K562 (cell line): ENCODE data around the gene PSD2. TPM values are rescaled to one million over a fixed set of nuclear protein-coding genes. Genes with fewer than 3 reads are reported as not detected.

Experiments used
- CAMTA2 ChIP-seq: fragments of 250-450 bp; sonication (Bioruptor Pico); conservative IDR thresholded peaks from 2 replicates; pipeline ENCODE4 v1.5.1; 2022
- CBFA2T3 ChIP-seq: fragments of 450-650 bp; IDR thresholded peaks from 2 replicates; pipeline ENCODE4 v1.6.1; 2017
- HMGN3 ChIP-seq: IDR thresholded peaks from 2 replicates; pipeline ENCODE4 v1.6.1; 2011; ENCODE audit warnings: borderline replicate concordance, low read depth, mild to moderate bottlenecking, mixed read lengths, low read length; ENCODE audit not compliant: insufficient read length; ENCODE audit errors: extremely low read depth
- MAFF ChIP-seq: IDR thresholded peaks from 2 replicates; pipeline ENCODE4 v1.6.1; 2012; ENCODE audit warnings: low read length, improper control_type of control experiment
- NFATC3 ChIP-seq: fragments of 450-650 bp; IDR thresholded peaks from 2 replicates; pipeline ENCODE4 v1.6.1; 2017; ENCODE audit warnings: mild to moderate bottlenecking
- RBBP5 ChIP-seq: fragments of 200-600 bp; sonication (generic); IDR thresholded peaks from 2 replicates; pipeline ENCODE4 v1.6.1; 2012; ENCODE audit warnings: borderline replicate concordance, mild to moderate bottlenecking, low read length, control low read depth, inconsistent platforms; ENCODE audit not compliant: insufficient read depth, poor library complexity, severe bottlenecking
- SMAD3 ChIP-seq: fragments of 450-650 bp; formaldehyde crosslinking; conservative IDR thresholded peaks from 2 replicates; pipeline ENCODE4 v1.4.0; 2020; ENCODE audit warnings: mild to moderate bottlenecking
- ZNF239 ChIP-seq: fragments of 250-450 bp; sonication (Bioruptor Pico); IDR thresholded peaks from 2 replicates; pipeline ENCODE4 v1.4.0; 2020; ENCODE audit warnings: mild to moderate bottlenecking
- polyA plus RNA-seq, 8 experiments: library from polyadenylated mRNA; depleted of rRNA in 4 of 8; stranded (reverse) in 5 of 8; unstranded in 3 of 8; fragments of >200 nt; fragmentation: Nextera tagmentation in 2 of 8; fragmentation: Illumina TruSeq in 1 of 8; extraction: Ambion mirVana in 2 of 8; extraction: Trizol in 1 of 8; gene quantifications; 2 replicates each; pipeline versions ENCODE4 v1.2.1 to v1.2.3, GENCODE V29; 2011 to 2014; ENCODE audit warnings: inconsistent platforms in 1 of 8, missing spikeins in 1 of 8
- total RNA-seq, 7 experiments: library from RNA; depleted of rRNA in 6 of 7; stranded (reverse); fragments of >200 nt in 6 of 7; fragmentation: Illumina TruSeq in 2 of 7; extraction: Trizol in 2 of 7; gene quantifications; 2 replicates each; pipeline versions ENCODE4 v1.2.1 to v1.2.3, GENCODE V29; 2011 to 2021; ENCODE audit warnings: low replicate concordance in 1 of 7
- TF ChIP-seq, protein P1 (sequence below): fragments of 450-650 bp; IDR thresholded peaks from 2 replicates; pipeline ENCODE4 v1.7.1; 2018; ENCODE audit warnings: mild to moderate bottlenecking, low read depth; ENCODE audit not compliant: partially characterized antibody

PSD2 gene
- total and polyA plus RNA-seq, 9 of the 15 experiments (the other 6 are each of a cell fraction or from before 2014, with no cell fraction given), result 0.01 to 0.09 (median 0.04) TPM; not detected in 4

DNA sequence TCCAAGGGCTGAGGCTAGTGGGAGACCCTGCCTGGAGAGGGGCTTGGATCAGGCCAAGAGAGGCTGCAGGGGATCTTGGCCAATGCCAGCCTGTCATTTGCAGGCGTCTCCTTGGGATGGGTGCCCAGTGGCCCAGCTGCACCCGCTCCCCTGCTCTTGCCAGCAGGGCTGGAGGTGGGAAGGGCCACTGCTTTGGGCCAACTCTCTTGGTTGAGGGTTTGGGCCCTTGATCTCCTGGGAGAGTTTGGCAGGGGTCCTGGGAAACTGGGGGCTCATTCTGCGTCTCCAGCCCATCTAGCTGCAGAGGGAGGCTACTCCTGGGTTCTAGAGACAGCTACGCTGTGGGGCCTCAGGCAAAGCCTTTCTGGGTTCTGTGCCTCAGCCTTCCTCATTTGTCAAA, 10.5 kb downstream of the PSD2 start (continued):
- TF ChIP-seq RBBP5 (no peak), MAFF (no peak), ZNF239 (no peak), HMGN3 (no peak), CAMTA2 (CRISPR knock-in tag) (no peak), CBFA2T3 (no peak), SMAD3 (CRISPR knock-in tag) (no peak), NFATC3 (no peak)
- TF ChIP-seq, protein P1, sequence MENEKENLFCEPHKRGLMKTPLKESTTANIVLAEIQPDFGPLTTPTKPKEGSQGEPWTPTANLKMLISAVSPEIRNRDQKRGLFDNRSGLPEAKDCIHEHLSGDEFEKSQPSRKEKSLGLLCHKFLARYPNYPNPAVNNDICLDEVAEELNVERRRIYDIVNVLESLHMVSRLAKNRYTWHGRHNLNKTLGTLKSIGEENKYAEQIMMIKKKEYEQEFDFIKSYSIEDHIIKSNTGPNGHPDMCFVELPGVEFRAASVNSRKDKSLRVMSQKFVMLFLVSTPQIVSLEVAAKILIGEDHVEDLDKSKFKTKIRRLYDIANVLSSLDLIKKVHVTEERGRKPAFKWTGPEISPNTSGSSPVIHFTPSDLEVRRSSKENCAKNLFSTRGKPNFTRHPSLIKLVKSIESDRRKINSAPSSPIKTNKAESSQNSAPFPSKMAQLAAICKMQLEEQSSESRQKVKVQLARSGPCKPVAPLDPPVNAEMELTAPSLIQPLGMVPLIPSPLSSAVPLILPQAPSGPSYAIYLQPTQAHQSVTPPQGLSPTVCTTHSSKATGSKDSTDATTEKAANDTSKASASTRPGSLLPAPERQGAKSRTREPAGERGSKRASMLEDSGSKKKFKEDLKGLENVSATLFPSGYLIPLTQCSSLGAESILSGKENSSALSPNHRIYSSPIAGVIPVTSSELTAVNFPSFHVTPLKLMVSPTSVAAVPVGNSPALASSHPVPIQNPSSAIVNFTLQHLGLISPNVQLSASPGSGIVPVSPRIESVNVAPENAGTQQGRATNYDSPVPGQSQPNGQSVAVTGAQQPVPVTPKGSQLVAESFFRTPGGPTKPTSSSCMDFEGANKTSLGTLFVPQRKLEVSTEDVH, result no peak
